Vagina (tissue), 2 donors: ENCODE data around the gene TLE5.

ENCODE experiments used
- POLR2A ChIP-seq, 2 donors: fragments of 450-650 bp; IDR thresholded peaks; one replicate each; pipeline ENCODE4 v1.6.1; 2017; ENCODE audit warnings: antibody characterized with exemption in 2 of 2, mild to moderate bottlenecking in 2 of 2, moderate library complexity in 2 of 2
- POLR2AphosphoS5 ChIP-seq, 2 donors: sonication (generic); formaldehyde crosslinking; IDR thresholded peaks; one replicate each; pipeline ENCODE4 v1.9.0; 2017; ENCODE audit warnings: antibody characterized with exemption in 2 of 2, mild to moderate bottlenecking in 2 of 2, low read depth in 1 of 2; ENCODE audit not compliant: insufficient read depth in 1 of 2
- TF ChIP-seq, protein P1 (sequence below), 3 experiments: fragments of 450-650 bp in 2 of 3; fragments of 200-600 bp in 1 of 3; sonication (generic) in 1 of 3; IDR thresholded peaks; one replicate each; pipeline ENCODE4 v1.5.1; 2017 to 2019; ENCODE audit warnings: antibody characterized with exemption in 3 of 3, mild to moderate bottlenecking in 2 of 3, moderate library complexity in 2 of 3

DNA sequence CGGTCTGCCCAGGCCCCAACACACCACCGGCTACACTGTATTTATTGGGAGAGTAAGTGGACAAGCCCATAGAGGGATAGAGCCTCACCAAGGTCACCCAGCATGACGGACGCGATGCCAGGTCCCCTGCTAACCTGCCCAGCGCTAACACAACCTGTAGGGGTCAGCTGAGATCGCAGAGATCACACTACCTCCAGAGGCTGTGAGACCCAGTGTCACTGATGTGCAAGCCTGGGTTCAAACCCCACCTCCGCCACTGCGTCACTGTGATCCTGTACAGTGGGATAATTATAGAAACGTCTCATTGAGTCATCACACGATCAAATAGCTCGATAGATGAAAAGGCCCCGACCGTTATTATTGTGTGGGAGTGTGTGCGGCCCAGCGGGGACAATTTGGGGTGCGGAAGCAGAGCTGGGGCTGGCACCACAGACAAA is 22.6 kb downstream of the TLE5 start:
- TF ChIP-seq POLR2AphosphoS5 (IDR thresholded peaks at IDR 0.05; ENCODE audit: insufficient read depth in 1 of 2, low read depth in 1 of 2) = no peak
- TF ChIP-seq, protein P1, sequence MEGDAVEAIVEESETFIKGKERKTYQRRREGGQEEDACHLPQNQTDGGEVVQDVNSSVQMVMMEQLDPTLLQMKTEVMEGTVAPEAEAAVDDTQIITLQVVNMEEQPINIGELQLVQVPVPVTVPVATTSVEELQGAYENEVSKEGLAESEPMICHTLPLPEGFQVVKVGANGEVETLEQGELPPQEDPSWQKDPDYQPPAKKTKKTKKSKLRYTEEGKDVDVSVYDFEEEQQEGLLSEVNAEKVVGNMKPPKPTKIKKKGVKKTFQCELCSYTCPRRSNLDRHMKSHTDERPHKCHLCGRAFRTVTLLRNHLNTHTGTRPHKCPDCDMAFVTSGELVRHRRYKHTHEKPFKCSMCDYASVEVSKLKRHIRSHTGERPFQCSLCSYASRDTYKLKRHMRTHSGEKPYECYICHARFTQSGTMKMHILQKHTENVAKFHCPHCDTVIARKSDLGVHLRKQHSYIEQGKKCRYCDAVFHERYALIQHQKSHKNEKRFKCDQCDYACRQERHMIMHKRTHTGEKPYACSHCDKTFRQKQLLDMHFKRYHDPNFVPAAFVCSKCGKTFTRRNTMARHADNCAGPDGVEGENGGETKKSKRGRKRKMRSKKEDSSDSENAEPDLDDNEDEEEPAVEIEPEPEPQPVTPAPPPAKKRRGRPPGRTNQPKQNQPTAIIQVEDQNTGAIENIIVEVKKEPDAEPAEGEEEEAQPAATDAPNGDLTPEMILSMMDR (IDR thresholded peaks at IDR 0.05) = no peak
- TF ChIP-seq POLR2A (IDR thresholded peaks at IDR 0.05) = no peak
